Omental fat pad (tissue), 4 donors: ENCODE results near the gene GSE1. TPM values are rescaled to one million over a fixed set of nuclear protein-coding genes. Genes with fewer than 3 reads are reported as not detected.

Experiments
- ATAC-seq: fragments of 150-250 bp; one replicate; pipeline ENCODE4 v1.9.1; 2016; ENCODE audit warnings: mild to moderate bottlenecking, moderate library complexity; ENCODE audit not compliant: low FRiP score
- DNase-seq: peaks from one replicate; pipeline ENCODE4 v3.0.0-alpha.2; 2019; ENCODE audit warnings: low spot score
- CTCF ChIP-seq, 3 donors: fragments of 450-650 bp; IDR thresholded peaks; one replicate each; pipeline ENCODE4 v1.5.1; 2016 to 2017; ENCODE audit warnings: antibody characterized with exemption in 3 of 3, mild to moderate bottlenecking in 3 of 3, moderate library complexity in 2 of 3
- total RNA-seq, 4 donors: library from RNA; depleted of rRNA; stranded (reverse); fragments of >200 nt; gene quantifications; one replicate each; pipeline ENCODE4 v1.1.0, GENCODE V29; 2016

Gene GSE1
- total RNA-seq, 4 donors from 2014 or later: 50.9 to 181 (median 90.9) TPM

GRCh38 chr16:85649411-85650134 lies 36.5 kb downstream of the GSE1 start:
- ATAC-seq (no peak), DNase-seq (no peak)
- TF ChIP-seq CTCF (IDR thresholded peaks at IDR 0.05): no peak

GRCh38 chr16:85650135-85650843 lies 37.2 kb downstream of the GSE1 start:
- no peak for TF ChIP-seq CTCF (IDR thresholded peaks at IDR 0.05)
- no peak for ATAC-seq
- no peak for DNase-seq

- no peak for ATAC-seq
- no peak for DNase-seq
- no peak for TF ChIP-seq CTCF (IDR thresholded peaks at IDR 0.05)
Observed at GRCh38 chr16:85650844-85651628, 37.9 kb downstream of the GSE1 start.

GRCh38 chr16:85651629-85652430 lies 38.7 kb downstream of the GSE1 start:
- DNase-seq (no peak), ATAC-seq (no peak)
- no peak for TF ChIP-seq CTCF (IDR thresholded peaks at IDR 0.05)

- DNase-seq (peak; percentile 39), ATAC-seq (peak; percentile 56)
- TF ChIP-seq CTCF (IDR thresholded peaks at IDR 0.05): no peak
Observed at GRCh38 chr16:85652431-85653221, 39.5 kb downstream of the GSE1 start.
